GM21390 (cell line): Measurements from ENCODE around the gene BCAS3.
"Not testable (repeated sequence)": the region's sequence is repeated elsewhere in the genome, so short reads cannot be mapped to it uniquely, and the experiment has no call there.

Source experiments
- ATAC-seq: cut with Tn5 transposase; IDR thresholded peaks from one replicate; pipeline ENCODE4 v1.9.1; 2021; ENCODE audit not compliant: unreplicated experiment

The BCAS3 gene

DNA sequence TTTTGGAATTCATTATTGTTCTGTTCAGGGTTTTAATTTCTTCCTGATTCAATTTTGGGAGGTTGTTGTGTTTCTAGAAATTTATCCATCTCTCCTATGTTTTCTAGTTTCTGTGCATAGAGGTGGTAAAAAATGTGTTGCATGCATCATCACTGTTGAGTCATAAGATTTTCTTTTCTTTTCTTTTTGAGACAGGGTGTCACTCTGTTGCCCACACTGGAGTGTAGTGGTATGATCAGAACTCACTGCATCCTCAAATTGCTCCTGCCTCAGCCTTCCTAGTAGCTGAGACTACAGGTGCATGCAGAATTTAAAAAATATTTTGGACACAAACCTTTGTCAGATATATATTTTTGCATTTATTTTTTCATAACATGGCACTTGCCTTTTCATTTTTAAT is 184.8 kb downstream of the BCAS3 start:
- ATAC-seq, result no peak

DNA sequence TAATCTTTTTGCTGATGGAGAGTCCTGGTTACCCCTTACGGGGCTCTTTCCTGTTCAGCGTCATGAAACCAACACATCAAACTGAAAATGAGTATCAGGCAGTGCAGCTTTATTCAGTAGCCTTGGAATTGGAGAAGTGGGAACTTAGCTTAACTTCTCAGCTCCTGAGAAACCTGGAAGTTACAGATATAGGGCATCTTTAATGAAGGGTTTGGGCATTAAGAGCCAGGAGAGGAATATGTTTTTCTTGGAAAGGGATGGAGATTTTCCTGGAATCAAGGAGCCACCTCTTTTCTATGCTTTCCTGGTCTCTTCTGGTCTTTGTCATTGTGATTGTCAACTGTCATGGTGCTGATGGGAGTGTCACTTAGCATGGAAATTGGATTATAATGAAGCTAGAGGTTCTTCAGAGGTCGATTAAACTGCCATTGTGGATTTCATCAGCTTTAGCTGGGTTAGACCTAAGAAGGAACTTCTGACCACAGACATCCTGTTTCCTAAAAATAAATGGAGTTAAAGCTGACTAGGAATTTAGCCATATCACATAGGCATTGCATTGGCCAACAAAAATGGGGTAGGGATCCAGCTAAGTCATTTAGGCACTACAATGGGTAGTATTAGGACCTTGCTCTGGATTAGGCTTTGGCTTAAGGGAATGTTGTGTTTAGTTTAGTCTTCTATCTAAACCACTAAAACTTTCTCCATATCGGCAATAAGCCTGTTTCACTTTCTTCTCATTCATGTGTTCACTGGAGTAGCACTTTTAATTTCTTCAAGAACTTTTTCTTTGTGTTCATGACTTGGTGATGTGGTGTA is 186.4 kb downstream of the BCAS3 start:
- no peak for ATAC-seq

GRCh38 chr17:60864708-60865005 is 187.0 kb downstream of the BCAS3 start:
- no peak for ATAC-seq

- ATAC-seq, result no peak
These were observed 197.1 kb downstream of the BCAS3 start for GRCh38 chr17:60874772-60875171.

DNA sequence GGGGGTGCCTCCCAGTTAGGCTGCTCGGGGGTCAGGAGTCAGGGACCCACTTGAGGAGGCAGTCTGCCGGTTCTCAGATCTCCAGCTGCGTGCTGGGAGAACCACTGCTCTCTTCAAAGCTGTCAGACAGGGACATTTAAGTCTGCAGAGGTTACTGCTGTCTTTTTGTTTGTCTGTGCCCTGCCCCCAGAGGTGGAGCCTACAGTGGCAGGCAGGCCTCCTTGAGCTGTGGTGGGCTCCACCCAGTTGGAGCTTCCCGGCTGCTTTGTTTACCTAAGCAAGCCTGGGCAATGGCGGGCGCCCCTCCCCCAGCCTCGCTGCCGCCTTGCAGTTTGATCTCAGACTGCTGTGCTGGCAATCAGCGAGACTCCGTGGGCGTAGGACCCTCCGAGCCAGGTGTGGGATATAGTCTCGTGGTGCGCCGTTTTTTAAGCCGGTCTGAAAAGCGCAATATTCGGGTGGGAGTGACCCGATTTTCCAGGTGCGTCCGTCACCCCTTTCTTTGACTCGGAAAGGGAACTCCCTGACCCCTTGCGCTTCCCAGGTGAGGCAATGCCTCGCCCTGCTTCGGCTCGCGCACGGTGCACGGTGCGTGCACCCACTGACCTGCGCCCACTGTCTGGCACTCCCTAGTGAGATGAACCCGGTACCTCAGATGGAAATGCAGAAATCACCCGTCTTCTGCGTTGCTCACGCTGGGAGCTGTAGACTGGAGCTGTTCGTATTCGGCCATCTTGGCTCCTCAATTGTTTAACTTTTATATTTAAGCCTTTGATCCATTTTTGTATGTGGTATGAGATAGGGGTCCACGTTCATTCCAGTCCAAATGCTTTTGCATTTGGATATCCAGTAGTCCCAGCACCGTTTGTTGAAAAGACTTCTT is 209.3 kb downstream of the BCAS3 start:
- not testable (repeated sequence) for ATAC-seq

- ATAC-seq, result no peak
These were observed 210.0 kb downstream of the BCAS3 start for GRCh38 chr17:60887614-60888028.

- no peak for ATAC-seq
These were observed 211.4 kb downstream of the BCAS3 start for GRCh38 chr17:60888812-60889709.

DNA sequence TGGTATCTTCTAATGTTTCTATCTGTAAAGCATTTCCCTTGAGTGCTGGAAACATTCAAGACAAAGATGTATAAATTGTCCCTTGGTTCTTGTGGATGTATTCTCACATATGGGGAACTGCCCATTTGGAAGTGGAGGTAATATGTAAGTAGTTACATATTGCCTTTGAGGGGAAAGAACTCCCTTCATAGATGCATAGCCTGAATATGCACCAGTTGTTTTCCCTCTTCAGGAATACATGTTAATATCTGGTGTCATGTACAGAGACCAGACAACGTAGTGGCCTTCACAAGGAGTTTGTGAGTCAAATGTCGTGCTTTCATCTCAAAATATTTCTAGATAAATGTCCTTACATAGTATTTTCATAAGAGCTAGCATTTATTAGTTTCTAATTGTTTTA is 213.5 kb downstream of the BCAS3 start:
- ATAC-seq, result no peak

DNA sequence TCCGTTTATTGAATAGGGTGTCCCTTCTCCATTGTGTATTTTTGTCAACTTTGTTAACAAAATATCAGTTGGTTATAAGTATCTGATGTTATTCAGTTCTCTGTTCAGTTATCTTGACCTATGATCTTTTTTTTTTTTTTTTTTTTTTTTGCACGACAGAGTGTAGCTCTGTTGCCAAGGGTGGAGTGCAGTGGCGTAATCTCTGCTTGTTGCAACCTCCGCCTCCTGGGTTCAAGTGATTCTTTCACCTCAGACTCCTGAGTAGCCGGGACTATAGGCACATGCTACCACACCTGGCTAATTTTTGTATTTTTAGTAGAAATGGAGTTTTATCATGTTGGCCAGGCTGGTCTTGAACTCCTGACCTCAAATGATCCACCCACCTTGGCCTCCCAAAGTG is 215.8 kb downstream of the BCAS3 start:
- no peak for ATAC-seq

- no peak for ATAC-seq
These were observed 219.3 kb downstream of the BCAS3 start for GRCh38 chr17:60896996-60897395.

DNA sequence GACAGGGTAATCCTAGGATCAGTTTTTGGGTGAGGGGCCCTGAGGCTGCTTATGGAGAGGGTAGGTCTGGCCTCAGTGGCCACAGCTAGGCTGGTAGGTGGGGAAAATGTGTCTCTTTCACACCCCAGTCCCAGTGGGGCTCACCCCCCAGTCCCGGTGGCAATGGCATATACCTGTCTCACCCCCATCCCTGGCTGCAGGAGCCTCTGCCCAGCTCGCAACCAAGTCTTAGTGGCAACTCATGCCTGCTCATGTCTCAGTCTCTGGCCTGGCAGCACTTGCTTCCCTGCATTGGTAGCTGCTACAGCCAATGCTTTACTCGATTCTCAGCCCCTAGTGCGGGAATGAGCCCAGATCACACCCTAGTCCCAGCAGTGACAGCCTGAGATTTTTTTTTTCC is 221.5 kb downstream of the BCAS3 start:
- no peak for ATAC-seq

GRCh38 chr17:60900688-60901087 is 223.0 kb downstream of the BCAS3 start:
- ATAC-seq, result no peak

GRCh38 chr17:60901242-60901641 is 223.6 kb downstream of the BCAS3 start:
- no peak for ATAC-seq

- no peak for ATAC-seq
These were observed 224.2 kb downstream of the BCAS3 start for GRCh38 chr17:60901806-60902205.

DNA sequence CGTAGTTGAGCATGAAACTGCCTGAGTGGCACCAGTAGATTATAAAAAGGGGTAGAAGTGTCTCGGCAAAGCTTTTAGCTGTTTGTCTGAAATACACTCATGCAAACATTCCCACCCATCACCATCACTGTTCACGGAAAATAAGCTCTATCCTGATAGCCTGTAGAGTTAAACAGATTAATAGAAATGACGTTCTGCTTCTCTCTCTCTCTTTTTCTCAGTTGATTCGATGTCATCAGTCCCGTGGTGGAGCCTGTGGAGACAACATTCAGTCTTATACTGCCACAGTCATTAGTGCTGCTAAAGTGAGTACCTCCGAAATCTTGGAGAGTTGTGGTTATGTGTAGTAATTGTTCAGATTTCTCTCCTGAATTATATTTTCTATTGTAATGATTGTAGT is 224.7 kb downstream of the BCAS3 start:
- ATAC-seq, result no peak

GRCh38 chr17:60904582-60904981 is 226.9 kb downstream of the BCAS3 start:
- ATAC-seq, result no peak

DNA sequence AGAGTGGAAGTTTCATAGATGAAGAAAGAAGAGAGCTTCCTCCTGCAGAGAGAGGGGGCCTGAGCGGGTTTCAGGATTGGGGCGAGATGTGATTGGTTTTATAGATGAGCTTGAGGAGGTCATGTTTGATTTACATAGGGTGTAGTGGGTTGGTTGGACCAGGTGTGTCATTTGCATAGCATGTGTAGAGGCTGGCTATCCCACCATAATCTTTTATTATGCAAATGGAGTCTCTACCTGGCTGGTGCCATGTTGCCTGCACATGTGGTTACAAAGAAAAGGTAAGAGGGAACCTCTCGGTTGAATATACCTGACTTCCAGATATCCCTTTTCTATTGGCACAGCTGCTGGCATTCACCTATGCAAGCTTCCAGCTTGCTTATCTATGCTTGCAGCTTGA is 228.1 kb downstream of the BCAS3 start:
- no peak for ATAC-seq

- no peak for ATAC-seq
These were observed 230.7 kb downstream of the BCAS3 start for GRCh38 chr17:60908324-60908723.

- ATAC-seq, result no peak
These were observed 231.8 kb downstream of the BCAS3 start for GRCh38 chr17:60909405-60909804.

DNA sequence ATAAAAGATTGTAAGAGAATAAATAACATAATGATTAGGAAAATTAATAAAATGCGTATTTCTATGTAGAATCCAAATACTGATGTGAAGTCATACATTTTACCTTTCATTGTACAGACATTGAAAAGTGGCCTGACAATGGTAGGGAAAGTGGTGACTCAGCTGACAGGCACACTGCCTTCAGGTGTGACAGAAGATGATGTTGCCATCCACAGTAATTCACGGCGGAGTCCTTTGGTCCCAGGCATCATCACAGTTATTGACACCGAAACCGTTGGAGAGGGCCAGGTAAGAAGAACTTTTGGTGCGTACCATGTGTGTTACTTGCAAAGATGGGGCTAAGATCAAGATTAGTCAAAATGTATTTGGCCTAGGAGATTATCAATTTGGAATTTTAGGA is 232.8 kb downstream of the BCAS3 start:
- no peak for ATAC-seq

- ATAC-seq, result no peak
These were observed 236.4 kb downstream of the BCAS3 start for GRCh38 chr17:60914078-60914477.
